ENCODE results near the gene PCOLCE2.

PCOLCE2 gene

GRCh38 chr3:142894493-142894892 lies 5.6 kb upstream of the PCOLCE2 start:
- TF ChIP-seq CTCF (IDR thresholded peaks at IDR 0.05; ENCODE audit: low read depth, low read length, poor library complexity, severe bottlenecking) (no peak), EZH2phosphoT487 (IDR thresholded peaks at IDR 0.05; ENCODE audit: borderline replicate concordance, low read length) (no peak)
- Histone ChIP-seq H3K27ac (ENCODE audit: low read depth, low read length) (no peak overlapping the region), H3K27me3 (ENCODE audit: control insufficient read depth, low read length) (0 out of 2 replicates have a peak, but pooled peaks cover 5% of the 10 kb centered on the region), H3K4me1 (ENCODE audit: control insufficient read depth, low read length) (no peaks in the 10 kb centered on the region), H3K9me3 (ENCODE audit: control insufficient read depth, insufficient read depth, low read length) (no peaks in the 10 kb centered on the region), H3K9me2 (replicated peaks; ENCODE audit: control insufficient read depth, low read length) (no peaks in the 10 kb centered on the region), H4K20me1 (ENCODE audit: control insufficient read depth, insufficient read depth, low read depth, low read length) (no peaks in the 10 kb centered on the region), H3K79me2 (ENCODE audit: control insufficient read depth, low read length) (no peaks in the 10 kb centered on the region), H3K4me3 (ENCODE audit: low read length) (no peak overlapping the region), H3K4me2 (ENCODE audit: low read length) (no peak overlapping the region), H3F3A (ENCODE audit: control insufficient read depth, insufficient read depth) (no peaks in the 10 kb centered on the region), H3K36me3 (ENCODE audit: control insufficient read depth, low read length) (no peaks in the 10 kb centered on the region)

- Histone ChIP-seq H3K27ac (ENCODE audit: low read depth, low read length) (no peak overlapping the region), H3K36me3 (ENCODE audit: control insufficient read depth, low read length) (no peaks in the 10 kb centered on the region), H3K79me2 (ENCODE audit: control insufficient read depth, low read length) (no peaks in the 10 kb centered on the region), H3K9me2 (replicated peaks; ENCODE audit: control insufficient read depth, low read length) (no peaks in the 10 kb centered on the region), H3F3A (ENCODE audit: control insufficient read depth, insufficient read depth) (no peaks in the 10 kb centered on the region), H3K4me3 (ENCODE audit: low read length) (no peak overlapping the region), H3K9me3 (ENCODE audit: control insufficient read depth, insufficient read depth, low read length) (no peaks in the 10 kb centered on the region), H3K4me2 (ENCODE audit: low read length) (no peak overlapping the region), H4K20me1 (ENCODE audit: control insufficient read depth, insufficient read depth, low read depth, low read length) (no peaks in the 10 kb centered on the region), H3K27me3 (ENCODE audit: control insufficient read depth, low read length) (no peaks in the 10 kb centered on the region), H3K4me1 (ENCODE audit: control insufficient read depth, low read length) (no peaks in the 10 kb centered on the region)
- TF ChIP-seq EZH2phosphoT487 (IDR thresholded peaks at IDR 0.05; ENCODE audit: borderline replicate concordance, low read length) (no peak), CTCF (IDR thresholded peaks at IDR 0.05; ENCODE audit: low read depth, low read length, poor library complexity, severe bottlenecking) (no peak)
These were observed 3.8 kb upstream of the PCOLCE2 start for GRCh38 chr3:142892714-142893113.

- Histone ChIP-seq H4K20me1 (ENCODE audit: control insufficient read depth, insufficient read depth, low read depth, low read length) (no peaks in the 10 kb centered on the region), H3K27me3 (ENCODE audit: control insufficient read depth, low read length) (no peaks in the 10 kb centered on the region), H3K9me2 (replicated peaks; ENCODE audit: control insufficient read depth, low read length) (no peaks in the 10 kb centered on the region), H3K4me3 (ENCODE audit: low read length) (no peak overlapping the region), H3K4me2 (ENCODE audit: low read length) (no peak overlapping the region), H3K4me1 (ENCODE audit: control insufficient read depth, low read length) (no peaks in the 10 kb centered on the region), H3F3A (ENCODE audit: control insufficient read depth, insufficient read depth) (no peaks in the 10 kb centered on the region), H3K36me3 (ENCODE audit: control insufficient read depth, low read length) (no peaks in the 10 kb centered on the region), H3K79me2 (ENCODE audit: control insufficient read depth, low read length) (no peaks in the 10 kb centered on the region), H3K9me3 (ENCODE audit: control insufficient read depth, insufficient read depth, low read length) (no peaks in the 10 kb centered on the region), H3K27ac (ENCODE audit: low read depth, low read length) (no peak overlapping the region)
- TF ChIP-seq CTCF (IDR thresholded peaks at IDR 0.05; ENCODE audit: low read depth, low read length, poor library complexity, severe bottlenecking) = no peak
- TF ChIP-seq EZH2phosphoT487 (IDR thresholded peaks at IDR 0.05; ENCODE audit: borderline replicate concordance, low read length) = no peak
These were observed 1.7 kb upstream of the PCOLCE2 start for GRCh38 chr3:142890592-142890991.
